Islet precursor cell (in vitro differentiated cells): ENCODE results near the gene FGA.

ENCODE experiments used
- DNase-seq: peaks from one replicate; pipeline ENCODE4 v3.0.0-alpha.2; 2018

The FGA gene

DNA sequence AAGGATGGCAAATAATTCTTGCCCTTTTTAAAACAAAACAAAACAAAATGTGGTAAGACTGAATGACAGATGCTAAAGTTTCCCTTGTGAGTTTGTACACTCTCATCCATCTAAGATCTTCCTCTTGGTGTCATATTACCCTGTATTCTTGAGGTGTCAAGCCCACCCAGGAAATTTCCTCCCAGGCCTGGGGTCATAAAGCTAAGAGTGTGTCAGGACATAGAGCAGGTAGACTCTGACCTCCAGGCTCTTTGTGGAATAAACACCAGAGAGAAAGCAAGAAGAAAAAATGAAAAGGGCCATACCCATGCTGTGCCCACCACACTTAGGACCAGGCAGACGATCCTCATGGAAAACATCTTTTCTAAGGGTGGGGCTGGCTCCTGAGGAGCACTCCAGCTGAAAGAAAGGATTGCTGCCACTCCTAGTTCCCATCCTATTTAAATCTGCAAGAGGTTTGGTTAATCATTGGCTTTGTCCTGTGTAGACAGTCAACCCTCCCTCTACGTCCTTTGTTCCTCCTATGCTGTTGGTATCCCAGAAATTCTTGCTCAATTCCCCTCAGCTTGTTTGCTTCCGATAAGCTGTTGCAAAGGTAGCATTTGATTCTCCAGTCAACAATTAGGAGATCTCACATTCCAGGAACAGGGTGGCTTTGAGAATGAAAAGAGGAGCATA, at the start of gene FGA:
FGA (minus strand) TSS at position 414 of the 678 bp plus-strand sequence; CDS start at position 359, 55 bp downstream.
- no peak for DNase-seq

DNA sequence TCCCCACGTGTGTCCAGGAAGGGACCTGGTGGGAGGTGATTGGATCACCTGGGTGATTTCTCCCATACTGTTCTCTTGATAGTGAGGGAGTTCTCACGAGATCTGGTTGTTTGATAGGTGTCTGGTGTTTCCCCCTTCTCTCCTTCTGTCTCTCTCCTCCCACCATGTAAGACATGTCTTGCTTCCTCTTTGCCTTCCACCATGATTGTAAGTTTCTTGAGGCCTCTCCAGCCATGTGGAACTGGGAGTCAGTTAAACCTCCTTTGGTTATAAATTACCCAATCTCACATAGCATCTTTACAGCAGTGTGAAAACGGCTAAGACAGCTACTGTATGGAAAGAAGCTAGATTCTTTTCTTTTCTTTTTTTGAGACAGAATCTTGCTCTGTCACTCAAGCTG, 43.5 kb upstream of the FGA start:
- DNase-seq, result no peak

DNA sequence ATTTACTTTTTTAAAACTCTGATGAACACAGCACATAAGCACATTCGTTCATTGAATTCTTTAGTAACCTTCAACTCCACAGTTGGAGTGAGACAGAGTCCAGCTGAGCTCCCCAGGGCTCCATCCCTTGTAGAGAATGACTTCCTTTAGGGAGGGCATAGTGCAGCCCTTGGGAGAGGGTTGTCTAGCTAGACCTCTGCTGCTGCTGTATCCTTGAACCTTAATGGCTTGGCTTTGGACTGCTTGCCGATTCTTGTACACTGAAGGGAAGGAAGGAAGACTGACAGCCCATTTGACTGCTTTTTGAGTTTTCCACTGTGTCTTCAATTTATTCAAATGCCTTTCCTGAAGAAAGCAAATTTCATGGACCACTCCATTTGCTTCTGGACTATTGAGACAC, 41.3 kb upstream of the FGA start:
- DNase-seq, result no peak

DNA sequence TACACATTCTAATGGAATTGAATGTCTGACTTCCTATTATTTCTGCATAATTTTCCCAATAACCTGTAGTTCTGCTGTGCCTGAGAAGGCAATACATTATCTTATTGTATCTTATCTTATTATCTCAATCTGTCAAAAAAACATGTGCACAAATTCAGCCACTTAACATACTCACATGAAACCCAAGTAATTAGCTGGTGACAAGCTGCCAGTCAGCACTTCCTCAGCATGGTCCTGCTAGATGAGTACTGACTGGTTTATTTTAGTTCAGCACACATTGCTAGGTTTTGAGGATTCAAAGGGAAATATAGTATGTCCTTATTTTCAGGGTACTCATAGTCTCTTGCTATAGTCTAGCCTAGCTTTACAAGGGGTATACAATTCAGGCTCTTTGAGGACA, 39.8 kb upstream of the FGA start:
- no peak for DNase-seq

DNA sequence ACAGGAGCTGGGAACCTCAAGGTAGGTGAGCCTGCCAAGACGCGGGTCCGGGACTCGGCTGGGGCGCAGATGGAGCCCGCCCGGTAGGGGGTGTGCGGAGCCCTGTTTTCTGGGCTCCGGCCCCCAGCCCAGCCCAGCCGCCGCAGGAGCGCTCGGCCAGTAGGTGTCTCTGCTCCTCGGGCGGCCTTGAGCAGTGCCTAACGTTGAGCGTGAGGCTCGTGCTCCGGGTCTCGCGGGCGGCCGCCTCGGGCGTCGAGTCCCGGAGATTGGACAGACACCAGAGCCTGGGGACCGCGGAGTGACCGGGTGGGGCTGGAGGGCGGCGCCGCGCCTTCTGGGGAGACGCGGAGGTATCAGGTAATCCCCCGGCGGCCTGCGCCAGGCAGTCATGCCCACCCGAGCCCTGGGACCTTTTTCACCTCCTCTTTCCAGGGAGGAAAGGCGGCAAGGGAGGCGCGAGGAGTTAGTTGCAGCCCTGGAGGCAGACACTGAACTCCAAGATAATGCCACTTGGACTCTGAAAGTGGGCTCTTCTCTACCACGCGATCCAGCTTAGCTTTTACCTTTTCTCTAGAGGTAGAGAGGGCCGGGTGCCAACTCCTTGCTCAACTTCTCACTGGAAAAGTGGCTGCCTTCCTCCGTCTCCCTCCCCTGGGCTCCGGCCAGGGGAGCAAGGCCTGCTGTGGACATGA, 36.4 kb upstream of the FGA start:
- peak; percentile 92 for DNase-seq

DNA sequence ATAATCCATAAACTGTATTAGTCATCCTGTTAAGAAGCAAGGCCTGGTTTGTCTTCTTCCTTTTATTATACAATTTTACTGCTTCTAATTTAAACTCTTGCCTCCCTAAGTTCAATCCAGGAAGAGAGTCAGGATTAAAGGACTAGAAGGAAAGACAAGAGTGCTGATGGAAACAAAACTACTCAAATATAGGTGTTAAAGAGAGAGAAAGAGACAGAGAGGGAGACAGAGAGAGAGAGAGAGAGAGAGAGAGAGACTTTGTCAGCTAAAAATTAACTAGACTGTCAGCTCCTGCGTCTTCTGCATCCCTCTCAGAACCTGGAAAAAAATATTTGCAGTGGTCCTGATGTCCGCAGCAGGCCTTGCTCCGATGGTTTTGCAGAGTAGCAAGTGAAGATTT, 35.4 kb upstream of the FGA start:
- DNase-seq, result no peak

DNA sequence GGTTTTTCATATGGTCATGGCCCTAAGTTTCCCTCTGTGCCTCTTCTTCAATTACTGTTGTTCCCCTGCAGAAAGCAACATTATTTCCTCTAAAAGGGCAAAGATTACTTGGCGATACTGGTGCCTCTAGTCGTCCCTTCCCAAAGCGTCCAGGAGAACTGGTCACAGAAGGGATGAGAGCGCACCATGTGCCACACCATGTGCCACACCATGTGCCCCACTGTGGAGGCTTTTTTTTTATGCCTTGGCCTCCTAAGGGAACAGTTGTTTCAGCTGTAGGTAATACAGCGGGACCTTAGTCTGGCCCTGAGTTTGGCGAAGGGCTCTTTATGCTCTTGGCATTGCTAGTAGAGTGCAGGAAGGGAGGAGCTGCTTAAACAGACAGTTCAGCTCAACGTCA, 33.5 kb upstream of the FGA start:
- no peak for DNase-seq

DNA sequence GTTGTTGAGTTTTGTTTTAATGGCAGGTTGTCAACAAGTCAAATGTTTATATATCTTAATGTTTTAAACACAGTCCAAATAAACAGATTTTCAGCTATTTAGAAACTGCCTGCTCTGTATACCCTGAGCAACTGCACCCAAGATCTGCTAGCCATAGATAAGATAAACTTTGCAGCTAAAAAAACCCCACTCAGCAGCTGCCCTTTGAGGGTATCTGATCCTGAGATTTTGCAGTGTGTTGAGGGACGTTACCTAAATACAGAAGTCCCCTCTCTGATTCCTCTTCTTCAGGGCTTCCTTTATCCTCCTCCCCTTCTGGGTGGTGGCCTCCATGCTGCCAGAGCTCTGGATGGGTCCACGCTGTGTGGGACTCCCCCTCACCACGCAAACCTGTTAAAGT, 32.9 kb upstream of the FGA start:
- no peak for DNase-seq

DNA sequence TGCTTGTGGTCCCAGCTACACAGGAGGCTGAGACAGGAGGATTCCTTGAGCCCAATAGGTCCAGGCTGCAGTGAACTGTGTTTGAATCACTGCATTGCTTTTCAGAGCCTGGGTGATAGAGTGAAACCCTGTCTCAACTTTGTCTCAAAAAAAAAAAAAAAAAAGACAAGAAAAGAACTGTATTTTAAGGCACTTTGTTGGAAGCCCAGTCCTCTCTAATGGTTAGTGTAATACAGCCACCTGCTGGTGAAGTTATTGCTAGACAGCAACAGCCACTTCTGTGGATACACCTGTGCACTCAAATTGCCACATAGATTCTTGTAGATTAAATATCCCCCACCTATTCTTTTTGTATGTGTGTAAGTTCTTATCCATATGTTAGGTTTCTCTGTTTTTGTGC, 32.1 kb upstream of the FGA start:
- no peak for DNase-seq

DNA sequence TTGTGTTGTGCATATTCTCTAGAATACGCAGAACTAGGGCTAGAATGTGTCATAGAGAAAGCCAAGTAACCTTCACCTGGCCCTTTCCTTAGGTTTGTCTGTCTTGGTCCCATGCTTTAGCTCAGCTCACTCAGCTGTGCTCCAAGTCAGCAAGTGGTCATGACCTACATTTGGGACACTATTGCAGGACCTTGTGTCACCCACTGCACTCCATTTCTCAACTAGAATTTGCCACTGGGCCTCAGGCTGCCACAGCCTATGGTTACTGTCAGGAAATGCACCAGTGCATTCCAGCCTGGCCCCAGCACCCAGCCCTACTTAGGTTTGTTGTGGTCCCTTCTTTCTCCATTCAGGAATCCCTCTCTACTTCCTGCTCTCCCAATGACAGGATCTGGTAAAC, 29.6 kb upstream of the FGA start:
- DNase-seq, result no peak

DNA sequence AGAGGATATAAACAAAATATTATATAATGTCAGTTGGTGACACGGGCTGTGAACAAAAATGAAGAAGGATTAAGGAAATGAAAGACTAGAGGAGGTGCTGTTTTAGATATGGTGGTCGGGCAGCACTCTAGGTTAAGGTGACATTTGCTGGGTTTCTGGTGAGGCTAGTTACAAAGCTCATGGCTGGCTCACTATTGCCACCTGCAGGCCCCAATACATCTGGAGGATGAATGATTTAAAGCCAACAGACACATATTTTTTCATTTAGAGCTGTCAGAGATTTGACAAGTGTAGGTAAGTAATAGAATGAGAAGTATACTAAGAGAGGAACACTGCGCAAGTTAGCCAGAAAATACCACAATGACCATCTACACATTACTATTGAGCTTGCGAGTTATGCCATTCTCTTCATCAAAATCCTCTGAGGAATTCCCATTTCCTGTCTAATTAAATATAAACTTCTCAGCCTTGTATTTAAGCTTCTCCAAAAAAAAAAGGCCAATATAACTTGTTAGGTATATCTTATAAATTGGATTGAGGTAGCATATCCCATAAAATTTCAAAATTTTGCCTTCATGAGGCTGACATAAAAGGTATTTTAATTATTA, 28.3 kb upstream of the FGA start:
- peak; percentile 75 for DNase-seq

DNA sequence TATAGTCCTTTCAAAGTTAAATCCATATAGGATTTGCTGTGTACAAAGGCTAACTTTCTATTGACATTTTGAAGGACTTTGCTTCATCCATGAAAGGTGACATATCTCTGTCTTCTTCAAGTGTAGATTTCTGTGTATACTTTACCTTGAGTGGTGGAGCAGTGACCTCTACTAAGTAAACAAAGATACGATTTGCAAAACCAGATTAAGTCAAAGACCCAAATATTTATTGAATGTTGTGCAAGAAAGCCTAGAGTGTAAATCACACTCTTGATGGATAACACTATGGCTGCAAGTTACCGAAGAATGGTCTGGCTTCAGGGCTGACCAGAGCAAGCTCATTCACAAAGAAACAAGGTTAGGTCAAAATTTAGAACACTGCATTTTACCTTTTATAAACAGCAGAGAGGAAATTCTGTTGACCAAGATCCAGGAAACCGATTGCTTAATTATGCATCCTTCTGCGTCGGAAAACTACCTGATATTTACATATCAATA, 27.3 kb upstream of the FGA start:
- no peak for DNase-seq

DNA sequence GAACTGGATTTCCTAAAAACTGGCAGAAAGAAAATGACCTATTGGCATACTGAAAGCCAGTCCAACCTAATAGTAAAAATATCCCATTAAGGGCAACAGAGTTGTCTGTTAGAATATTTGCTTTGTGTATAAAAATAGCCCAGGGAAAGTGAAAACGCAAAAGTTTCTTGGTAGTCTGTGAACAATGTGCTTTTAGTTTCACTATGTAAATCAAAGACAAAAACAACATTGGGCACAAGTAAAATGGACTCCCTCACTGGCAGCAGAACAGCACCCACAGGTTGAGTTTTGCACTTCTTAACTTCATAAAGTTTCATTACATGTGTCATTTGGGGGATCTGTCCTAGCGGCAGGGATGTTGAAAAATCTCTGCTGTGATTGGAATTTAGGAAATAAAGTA, 26.2 kb upstream of the FGA start:
- DNase-seq, result no peak

DNA sequence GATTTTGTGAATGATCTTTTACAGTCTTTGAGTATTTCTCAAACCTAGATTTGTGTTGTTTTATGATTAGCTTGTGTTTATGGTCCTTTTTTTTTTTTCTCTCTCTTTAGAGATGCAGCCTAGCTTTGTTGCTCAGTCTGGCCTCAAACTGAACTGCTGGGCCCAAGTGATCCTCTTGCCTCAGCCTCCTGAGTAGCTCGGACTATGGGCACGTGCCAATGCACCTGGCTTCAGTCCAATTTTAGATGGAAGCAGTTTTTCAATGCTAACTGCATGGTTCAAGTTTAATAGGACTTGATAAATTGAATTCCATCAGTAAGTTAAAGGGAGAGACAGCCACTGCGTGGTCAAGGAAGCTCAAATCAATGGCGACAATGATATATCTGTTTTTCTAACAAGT, 25.7 kb upstream of the FGA start:
- DNase-seq, result no peak

DNA sequence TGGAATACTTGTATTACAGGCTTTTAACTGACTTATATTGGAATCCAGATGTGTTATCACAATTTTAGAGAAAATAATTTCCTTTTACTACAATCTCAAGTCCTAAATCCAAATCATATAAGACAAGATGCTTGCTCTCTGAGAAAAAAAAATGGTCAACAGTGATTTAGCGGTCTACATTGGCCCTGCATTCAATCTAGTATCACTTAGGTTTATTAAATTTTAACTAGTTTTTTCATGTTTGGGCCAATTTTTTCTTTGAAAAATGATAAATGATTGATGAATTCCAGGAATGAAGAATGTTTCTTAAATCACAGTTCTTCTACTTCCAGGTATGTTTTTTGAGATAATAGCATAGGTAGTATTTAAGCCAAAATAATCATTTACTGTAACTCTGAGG, 24.7 kb upstream of the FGA start:
- no peak for DNase-seq

DNA sequence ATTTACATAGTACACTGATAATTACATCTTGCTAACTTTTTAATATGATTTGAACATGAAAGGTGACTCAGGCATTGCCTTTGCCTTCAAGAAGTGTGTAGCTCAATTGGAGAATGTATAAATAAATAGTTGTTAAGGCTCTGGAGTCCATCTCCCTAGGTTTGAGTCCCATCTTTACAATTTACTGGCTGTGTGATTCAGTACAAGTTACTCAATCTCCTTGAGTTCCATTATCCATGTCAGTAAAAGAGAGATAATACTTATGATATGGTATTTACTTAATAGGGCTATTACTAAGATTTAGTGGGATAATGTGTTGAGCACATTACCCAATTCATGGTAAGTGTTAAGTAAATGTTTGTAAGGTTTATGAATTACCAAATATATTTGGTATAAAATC, 23.8 kb upstream of the FGA start:
- DNase-seq, result no peak

DNA sequence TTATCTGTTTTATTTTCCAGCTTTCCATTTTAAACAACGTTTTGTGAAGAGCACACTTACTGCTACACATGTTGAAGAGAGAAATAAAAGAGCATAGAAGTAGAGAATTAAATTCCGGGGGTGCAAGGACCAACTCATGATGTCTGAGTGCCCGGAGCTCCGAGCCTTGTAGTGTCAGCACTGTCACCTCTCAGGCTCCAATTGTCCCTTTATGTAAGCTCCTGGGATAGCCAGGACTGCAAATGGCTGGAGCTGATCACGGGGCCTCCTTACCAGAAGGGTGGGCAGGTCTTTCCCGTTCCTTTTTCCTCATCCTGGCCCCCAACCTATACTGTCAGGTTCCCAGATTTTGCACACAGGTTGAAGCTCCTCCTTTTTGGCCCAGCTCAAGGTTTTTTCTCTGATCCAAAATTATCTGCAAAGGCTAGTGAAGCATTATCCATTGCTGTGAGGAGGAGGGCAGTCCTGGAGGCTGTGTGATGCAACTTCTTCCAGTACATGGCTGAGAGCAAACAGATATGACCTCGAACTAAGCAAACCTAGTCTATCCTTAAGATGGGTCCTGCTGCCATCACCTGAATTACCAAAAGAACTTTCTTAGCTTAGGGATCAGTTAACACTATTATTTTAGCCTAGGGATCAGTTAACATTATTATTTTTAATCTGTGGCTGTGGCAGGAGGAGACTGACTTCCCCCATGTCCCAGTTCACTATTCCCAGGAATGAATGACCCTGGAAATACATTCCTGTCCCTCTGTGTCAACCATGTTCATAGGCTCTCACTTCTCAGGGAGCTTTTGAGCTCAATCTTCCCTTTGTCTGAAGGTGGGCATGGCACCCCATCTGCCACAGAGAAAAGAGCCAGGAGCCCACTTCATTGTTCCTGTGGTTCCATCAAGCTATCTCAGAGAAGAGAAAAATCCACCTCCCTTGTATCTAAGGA, 22.2 kb upstream of the FGA start, which contains the start of gene FGG:
FGG (minus strand) TSS at position 185 of the 943 bp plus-strand sequence; CDS start at position 138, 47 bp downstream.
- no peak for DNase-seq

DNA sequence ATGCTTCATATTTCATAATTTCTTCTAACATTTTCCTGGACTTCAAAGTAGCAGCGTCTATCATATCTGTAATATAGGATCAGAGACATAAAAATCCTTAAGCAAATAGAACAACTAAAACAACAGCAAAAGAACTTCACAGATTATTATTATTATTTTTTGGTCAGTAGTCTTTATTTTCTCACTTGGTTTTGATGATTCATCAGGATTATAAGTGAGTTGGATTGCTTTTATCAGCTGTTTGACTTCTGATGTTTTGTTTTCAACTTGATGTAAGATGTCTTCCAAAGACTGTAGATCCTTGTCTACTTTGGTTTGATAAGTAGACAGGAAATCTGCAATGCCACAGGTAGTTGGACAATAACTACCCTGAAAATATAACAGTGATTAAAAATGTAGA, 21.3 kb upstream of the FGA start:
- no peak for DNase-seq

DNA sequence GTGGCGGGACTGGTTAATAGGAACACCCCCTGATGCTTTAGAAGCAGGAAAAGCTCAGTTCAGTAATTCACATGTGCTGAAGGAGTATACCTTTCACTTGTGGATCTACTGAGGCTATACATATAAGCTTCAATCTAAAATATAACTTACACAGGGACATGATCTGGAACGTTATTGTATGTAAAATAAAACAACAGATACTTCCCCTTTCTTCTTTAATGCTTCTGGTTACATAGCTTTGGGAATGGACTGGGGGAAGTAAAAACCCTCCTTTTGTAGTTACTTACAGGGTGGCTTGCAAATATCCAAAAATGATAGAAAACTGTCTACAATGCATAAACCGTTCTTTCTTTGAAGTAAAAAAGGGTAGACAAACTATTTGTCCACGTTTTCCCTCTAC, 20.0 kb upstream of the FGA start:
- DNase-seq, result no peak

DNA sequence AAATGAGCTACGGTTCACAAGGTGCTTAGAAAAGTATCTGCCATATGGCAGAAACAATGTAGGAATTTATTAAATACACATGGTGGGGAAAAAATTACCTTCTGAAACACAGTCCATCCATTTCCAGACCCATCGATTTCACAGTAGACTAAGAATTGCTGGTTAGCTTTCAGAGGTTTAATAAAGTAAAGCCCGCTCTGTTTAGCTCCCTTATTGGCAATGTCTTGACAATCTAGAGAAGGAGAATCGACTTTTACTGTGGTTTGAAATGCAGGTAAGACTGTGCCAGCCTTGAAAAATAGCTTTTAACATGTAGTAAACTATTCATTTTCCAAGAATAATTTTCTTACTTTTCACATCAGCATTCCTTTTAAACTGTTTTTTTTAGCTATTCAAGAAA, 19.0 kb upstream of the FGA start:
- no peak for DNase-seq

DNA sequence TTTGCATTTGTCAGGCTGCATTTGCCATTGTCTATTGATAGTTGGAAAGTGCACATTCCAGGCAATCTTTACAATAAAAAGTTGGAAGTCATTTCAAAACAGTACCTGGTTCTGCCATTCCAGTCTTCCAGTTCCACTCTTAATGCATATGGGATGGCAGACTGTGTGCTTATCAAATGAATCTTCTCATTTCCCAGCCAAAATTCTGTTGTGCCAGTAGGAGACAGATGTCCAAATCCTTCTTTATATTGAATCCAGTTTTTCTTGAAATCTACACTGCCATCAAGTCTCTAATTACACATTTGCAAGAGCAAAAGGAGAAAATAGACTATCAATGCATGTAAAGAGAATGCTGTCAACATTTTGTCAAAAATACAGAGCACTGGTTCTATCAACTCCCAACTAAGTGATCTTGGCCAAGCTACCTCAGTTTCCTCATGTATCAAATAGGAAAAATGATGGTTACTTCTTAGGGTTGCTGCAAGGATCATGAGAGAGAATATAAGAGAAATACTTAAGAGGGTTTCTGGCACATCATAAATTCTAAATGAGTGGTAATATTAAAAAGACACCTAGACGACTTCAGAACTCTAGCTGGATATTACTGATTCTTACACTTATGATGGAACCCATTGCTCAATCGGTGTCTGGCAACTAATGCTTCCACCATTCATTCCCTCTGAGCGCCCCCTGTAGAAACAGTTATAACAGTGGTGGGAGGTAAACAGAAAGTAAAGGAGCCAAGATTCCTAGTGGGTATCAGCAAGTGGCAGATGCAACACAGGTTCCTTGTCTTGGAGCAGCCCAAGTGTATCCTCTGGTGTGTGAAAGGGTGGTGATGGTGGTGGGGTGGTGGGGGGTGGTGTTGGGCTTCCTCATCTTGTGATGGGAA, 18.1 kb upstream of the FGA start:
- no peak for DNase-seq
